Stimulated activated CD8-positive, alpha-beta memory T cell treated with anti-CD3 and anti-CD28 coated beads, Interleukin-4, amount 100 ng/mL, for 48 hours (primary cell): ENCODE measurements around the gene TBC1D16.

ENCODE experiments used
- DNase-seq: peaks from one replicate; pipeline ENCODE4 v3.0.0-alpha.2; 2020

TBC1D16 gene

DNA sequence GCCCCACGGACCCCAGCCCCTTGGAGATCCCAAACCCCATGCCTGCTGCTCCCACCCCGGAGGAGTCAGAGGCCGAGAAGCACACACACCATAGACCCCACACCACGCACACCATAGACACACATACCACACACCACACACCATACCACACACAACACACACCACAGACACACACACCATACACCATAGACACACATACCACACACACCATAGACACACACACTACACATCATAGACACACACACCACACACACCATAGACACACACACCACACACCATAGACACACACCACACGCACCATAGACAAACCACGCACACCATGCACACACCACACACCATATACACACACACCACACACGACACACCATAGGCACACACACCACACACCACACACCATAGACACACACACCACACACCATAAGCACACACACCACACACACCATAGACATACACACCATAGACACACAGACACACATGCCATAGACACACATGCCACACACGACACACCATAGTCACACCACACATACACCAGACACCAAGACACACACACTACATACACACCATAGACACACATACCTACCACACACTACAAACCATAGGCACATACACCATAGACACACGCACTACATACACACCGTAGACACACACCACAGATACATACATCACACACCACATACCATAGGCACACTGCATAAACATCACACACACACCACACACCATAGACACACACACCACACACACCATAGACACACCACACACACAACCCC, 11.3 kb downstream of the TBC1D16 start:
- no peak for DNase-seq

DNA sequence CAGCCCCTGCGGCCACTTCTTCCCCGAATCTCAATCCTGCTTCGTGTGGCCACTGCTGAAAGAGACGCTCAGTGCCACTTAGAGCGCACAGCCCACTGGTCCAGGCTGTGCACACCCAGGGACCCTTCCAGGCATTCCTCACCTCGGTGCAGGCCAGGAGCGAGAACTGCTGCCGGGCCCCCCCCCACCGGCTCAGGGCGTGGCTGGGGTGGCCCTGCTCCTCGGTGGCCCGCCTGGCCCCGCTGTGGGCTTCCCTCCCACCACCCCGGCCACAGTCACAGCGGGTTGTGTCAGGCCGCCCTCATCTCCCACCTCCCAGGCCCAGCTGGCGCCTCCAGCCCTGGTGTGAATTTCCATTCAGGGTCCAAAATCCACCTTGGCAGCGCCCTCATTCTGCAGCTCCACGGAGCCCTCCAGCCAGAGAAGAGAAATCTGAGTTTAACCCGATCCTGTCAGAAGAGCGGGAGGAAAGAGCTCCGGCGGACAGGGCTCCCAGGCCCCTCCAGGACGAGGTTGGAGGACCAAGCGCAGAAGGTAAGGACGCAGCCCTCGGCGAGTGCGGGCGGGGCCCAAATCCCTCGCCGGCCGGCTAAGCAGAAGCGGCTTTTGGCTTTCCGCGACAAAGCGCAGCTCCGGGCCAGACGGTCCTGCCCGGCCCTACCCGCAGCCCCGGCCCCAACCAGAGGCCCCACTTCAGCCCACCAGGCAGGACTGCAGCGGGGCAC, 12.0 kb downstream of the TBC1D16 start:
- no peak for DNase-seq

DNA sequence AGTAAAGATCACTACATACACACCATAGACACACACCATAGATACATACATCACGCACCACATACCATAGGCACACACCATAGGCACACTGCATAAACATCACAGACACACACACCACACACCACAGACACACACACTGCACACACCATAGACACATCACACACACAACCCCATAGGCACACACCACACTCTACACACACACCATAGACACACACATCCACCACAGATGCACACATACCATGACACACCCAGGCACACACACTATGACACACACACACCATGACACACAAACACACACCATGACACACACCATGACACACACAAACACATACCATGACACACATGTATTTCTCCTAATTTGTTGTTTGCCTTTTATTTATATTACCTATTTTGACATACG, 14.1 kb downstream of the TBC1D16 start:
- DNase-seq, result no peak

DNA sequence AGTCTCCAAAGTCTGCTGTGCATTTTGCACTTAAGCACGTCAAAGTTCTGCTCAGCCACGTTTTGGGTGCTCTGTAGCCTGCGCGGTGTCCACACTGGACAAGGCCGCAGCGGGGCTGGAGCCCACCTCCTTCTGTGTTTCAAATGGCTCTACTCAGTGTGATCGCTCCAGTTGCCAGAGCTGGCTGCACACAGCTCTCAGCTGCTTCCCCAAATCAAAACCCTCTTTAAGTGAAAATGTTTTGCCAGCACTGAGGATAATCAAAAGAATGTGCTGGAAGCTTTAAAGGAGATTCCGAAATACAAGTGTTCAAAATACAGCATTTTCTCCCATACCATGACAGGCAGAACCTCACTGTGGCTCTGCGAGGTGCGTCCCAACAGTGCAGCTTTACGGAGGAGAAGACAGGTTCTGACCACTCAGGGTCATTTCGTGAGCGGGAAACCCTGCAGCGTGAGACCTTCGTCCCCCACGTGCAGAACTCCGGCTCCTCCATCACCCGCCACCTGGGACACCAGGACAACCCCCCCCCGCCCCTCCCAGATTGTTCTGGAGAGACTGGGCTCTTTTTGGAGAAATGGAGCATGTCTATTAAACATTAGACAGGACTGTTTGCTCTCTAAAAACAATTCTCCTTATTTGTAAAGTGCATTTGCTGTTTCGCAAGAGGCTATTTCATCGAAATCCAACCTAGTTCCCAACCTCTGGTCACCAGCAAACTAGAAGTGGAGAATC, 16.6 kb downstream of the TBC1D16 start:
- no peak for DNase-seq

DNA sequence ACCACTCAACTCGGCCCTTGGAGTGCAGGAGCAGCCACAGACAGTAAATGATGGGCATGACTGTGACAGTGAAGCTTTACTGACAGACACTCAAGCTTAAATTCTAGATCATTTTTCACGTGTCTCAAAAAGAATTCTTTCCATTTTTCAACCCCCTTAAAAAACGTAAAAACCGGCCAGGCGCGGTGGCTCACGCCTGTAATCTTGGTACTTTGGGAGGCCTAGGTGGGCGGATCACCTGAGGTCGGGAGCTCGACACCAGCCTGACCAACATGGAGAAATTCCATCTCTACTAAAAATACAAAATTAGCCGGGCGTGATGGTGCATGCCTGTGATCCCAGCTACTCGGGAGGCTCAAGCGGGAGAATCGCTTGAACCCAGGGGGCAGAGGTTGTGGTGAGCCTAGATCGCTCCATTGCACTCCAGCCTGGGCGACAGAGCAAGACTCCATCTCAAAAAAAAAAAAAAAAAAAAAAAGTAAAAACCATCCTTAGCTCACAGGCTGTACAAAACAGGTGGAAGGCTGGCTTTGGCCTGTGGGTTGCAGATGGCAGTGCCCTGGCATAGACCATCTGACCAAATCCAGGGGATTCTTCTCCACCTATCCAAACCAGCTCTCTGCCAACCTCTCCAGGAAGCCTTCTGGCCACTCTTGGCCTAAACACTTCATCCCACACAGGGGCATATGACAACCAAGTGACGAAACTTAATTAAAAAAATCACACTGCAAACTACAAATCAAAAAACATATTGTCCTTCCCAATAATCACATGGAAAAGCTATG, 18.3 kb downstream of the TBC1D16 start:
- no peak for DNase-seq

DNA sequence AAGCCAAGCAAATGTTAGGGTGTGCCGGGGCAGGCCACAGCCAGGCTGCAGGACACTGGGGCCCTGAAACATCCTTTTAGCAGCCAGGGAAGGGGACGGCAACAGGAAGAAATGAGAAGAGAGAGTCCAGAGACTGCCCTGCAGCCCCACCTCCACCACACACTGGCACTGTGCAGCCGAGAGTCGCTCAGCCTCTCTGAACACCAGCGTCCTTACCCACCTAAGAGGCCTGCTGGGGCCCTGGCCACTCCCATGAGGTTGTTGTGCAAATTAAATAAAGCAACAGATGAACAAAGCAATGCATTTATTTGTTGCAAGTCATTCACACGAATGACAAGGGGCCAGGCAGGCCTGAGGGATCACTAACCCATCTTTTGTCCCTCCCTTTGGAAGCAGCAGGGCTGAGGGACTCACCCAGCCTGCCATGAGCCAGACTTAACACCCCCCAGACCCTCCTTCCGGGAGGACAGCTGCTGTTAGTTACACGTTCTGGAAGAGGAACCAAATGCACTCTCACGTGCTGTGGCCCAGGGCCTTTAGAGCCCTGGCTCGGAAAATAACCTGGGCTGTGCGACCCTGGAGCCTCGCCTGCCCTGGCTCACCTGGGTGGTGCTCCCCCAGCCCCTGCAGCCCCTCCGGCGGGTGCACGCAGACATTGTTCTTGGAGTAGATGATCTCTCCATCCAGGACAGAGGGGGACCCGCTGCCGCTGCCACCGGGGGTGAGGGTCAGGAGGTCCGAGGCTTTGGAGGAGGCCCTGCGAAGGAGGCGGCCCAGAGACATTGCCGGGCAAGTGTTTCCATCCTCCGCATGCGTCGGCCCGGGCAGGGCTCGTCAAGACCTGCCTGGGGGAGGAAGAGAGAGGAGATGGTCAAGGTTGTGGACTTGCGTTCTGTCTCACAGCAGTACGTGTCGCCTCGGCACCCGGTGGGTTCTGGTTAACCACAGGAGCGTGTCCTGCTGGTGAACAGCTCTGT, 22.6 kb downstream of the TBC1D16 start:
- no peak for DNase-seq

DNA sequence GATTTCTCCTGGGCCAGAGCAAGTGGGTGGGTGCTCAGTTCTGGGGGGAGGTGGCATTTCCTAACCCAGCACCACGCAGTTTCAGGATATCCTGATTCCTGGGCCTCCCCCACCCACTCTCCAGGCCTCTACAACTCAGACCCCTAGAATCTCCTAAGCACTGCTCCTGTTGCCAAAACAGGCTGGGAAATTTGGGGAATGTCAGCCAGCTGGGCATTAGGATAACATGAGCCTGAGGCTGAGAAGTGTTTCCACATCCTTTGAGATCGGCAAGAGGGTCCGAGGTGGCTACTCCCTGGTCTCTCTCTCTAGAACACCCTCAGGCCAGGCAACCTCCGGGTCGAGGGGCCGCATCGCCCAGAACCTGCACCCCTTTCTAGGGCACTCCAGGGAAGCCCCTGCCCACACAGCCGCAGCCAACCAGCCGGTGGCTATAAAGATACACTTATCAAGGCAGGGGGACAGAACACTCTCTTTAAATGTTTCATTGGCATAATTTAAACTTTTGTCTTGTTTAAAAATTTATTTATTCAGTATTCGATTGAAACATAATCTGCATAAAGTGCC, 23.6 kb downstream of the TBC1D16 start:
- no peak for DNase-seq

DNA sequence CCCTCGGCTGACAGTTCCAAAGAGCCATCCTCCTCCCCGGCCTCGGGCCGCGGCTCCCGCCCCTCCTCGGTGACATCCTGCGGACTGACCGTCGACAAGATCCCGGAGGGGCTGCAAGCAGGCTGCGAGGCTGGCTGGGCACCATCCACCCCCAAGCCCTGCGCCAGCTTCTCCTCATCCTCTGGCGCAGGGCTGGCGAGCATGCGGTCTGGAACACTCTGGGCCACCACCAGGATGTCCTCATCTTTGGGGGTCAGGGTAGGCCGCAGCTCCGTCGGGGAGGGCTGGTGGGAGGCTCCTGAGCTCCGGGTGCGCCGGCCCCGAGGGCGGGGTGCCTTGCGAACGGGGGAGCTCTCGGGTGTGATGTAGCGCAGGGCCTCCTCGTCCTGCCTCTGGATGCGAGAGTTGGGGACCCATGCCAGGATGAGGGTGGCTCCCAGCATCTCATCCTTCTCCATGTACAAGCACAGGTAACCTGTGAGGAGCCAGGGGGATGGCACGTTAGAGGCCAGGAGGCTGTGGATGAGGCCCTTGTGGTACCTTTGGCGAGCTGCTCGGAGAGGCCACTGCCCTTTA, 25.3 kb downstream of the TBC1D16 start:
- no peak for DNase-seq

DNA sequence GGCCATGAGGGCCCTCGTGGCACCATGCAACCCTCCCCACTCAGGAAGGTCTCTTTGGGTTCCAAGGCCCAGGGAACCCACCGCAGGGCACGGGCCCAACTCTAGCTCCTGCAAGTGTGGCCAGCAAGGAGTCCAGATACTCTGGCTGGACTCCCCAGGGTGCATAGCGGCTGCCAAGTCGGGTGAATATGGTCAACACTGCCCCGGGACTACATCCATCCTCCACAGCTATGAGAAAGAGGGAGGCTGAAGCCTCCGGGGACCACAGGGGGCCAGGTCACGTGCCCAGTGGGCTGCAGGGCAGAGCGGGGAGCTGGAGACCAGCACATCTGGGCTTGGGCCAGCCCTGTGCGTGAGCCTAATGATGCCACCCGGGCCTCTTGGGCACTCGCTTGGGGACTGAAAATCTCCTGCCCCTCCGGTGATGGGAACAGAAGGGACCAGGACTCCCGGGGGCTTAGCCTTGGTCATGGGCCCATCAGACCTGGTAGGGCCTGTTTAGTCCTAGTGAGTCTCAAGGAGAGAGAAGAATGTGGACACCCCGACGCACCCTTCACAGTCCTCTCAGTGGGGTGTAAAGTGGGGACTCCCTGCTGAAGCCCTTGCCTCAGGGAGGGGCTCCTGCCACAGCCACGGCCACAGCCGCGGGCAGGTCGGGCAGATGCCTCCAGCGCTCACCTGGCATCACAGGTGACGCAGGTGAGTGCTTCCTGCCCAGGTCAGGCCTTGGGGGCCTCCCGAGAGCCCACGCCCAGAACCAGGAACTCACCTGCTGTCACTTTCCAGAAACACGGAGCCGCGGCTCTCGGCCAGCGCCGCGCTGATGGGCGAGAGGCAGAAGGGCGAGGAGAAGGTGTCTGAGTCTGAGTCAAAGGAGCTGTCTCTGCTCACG, 26.0 kb downstream of the TBC1D16 start:
- DNase-seq, result no peak

DNA sequence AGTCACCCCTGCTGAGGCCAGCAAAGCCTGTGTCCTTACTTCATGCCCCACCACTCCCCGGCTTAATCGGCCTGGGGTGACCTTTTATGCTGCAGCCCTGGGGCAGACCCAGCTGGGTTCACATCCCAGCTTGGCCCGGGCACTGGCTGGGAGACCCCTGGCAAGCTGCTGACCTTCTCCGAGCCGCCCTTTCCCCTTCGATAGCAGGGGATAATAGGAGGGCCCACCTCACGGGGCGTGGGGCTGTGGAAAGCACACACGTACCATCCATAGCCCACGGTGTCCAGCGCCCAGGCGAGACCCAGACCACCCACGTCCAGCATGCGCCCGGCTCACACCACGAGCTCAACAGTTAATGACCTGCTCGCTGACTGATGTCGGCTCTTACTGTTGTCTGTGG, 26.8 kb downstream of the TBC1D16 start:
- no peak for DNase-seq

DNA sequence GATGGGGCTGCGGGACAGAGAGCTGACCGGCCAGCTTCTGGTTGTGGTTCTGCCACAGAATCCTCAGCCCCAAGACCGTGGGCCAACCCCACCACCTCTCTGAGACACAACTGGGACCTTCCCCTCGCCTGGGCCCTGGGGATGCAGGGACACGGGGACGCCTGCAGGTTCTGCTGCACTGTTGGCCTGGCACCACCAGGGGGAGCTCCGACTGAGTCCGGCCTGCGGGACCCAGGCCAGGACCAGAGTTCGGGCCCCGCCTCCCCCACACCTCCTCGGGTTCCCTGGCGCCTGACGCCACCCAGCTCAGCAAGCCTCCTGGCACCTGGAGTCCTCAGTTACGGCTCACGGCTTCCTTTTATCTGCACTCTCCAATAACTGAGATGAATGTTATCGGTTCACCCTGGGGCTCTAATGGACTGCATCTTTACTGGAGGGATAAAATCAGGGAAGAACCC, 27.3 kb downstream of the TBC1D16 start:
- DNase-seq, result peak; percentile 91

DNA sequence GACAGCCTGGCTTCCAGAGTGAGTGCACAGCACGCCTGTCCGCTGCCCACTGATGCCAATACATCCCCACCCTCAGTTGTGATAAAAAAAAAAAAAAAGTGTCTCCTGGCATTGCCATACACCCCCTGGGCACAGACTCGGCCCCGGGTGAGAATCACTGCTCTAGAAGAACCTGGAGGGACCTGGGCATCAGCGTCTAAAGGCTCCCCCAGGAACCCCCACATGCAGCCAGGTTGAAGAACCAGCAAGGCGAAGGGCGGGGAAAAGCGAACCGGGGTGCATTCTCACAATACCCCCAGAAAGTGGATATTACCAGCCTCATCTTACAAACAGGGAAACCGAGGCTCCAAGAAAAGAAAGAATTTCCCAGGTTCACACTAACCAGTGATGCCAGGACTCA, 27.7 kb downstream of the TBC1D16 start:
- DNase-seq, result no peak

DNA sequence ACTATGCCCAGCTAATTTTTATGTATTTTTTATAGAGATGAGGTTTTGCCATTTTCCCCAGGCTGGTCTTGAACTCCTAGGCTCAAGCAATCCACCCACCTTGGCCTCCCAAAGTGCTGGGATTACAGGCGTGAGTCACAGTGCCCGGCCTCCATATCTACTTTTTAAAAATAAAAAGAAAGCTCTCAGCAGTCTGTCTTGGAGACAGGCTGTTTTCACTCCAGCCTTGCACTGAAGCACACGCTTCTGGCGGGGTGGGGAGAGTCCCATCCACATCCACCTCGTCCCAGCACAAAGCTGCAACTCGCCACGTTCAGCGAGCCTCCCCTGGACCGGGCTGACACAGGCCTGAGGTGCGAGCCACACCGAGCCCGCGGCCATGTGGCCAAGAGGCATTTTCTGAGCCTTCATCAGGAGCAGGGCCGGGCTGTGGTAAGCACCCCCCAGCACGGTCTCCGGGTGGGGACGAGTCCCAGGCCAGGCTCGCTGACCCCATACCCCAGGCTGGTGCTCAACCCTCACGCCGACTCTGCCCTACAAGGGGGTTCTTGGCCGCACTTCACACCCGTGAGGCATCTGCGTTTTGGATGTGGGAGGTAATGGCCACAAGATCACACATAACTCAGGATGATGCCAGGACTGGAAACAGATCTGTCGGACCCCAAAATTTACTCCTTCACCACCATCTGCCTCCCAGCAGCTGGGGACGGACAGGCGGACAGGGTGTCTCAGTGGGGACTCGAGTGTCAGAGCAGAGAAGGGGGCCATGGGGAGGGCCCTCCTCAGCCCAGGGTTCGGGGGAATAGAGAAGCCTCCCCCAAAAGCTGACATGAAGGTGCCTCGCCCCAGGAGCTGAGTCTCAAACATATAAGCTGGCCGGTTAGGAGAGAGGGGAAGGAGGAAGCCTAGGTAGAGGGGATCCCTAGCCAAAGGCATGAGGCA, 28.6 kb downstream of the TBC1D16 start:
- DNase-seq, result no peak

DNA sequence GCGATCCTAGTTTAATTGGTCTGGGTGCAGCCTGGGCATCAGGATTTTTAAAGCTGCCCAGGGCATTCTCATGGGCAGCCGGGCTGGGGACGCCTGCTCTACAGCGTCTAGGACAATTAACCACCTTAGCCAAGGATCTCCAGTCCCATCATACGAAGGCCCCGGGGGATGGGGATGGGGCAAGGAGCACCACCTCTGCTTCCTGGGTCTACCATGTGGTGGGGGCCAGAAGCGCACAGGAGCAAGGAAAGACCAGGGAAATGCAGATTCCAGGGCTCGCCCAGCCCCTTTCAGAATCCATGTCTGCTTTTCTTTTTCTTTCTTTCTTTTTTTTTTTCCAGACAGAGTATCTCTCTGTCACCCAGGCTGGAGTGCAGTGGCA, 29.3 kb downstream of the TBC1D16 start:
- DNase-seq, result no peak

DNA sequence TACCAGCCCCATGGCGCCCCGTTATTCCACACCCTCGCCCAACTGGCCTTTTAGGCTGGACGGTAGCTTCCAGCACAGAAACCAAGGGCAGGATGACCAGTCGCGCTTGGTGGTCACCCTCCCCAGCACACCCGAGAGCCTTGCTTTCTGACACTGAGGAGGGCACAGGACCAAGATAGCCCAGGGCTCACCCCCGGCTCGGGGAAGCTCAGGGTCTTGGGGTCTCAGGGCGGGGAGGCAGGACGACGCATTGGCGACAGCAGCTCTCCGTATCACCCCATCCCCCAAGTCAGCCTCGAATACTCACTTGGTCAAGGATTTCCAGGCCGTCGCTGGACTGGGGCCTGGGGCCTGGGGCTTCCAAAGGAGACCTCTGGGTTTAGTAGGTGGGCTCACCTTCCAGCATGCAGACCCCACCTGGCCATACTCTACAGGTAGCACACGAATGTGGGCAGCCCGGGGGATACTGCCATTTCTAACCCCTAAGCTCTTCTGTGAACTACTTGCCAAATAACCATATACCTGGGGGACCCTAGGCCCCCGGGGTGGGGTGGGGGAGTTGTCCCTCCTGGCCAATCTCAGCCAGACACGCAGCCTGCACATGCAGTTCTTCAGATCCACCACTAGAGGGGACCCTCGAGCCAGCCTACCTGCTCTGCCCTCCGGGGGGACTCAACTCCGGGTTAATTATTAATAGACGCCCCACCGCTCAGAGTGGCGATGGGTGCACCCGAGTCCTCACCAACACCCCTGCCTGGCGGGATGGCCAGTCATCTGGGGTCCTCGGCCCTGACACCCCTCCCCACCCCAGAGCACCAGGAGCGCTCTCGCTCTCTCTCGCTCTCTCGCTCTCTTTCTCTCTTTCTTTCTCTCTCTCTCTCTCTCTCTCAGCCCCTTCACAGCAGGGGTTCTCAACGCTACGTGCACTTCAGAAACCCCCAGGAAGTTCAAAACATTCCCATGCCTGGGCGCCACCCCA, 30.0 kb downstream of the TBC1D16 start:
- peak; percentile 71 for DNase-seq

DNA sequence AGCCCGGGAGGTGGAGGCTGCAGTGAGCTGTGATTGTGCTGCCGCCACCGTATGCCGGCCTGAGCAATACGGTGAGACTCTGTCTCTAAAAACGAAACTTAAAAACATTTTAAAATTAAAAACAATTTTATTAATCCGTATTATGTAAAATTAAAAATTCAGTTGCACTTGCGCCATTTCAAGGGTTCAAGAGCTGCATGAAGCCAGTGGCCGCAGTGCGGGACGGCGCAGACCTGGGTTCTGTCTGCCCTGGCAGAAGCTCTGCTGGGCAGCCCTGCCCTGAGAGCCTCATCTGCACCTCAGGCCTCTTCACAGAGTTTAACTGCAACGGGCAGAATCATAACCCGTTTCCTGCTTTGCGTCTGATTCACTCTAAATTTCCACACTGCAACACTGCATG, 31.7 kb downstream of the TBC1D16 start:
- DNase-seq, result no peak

DNA sequence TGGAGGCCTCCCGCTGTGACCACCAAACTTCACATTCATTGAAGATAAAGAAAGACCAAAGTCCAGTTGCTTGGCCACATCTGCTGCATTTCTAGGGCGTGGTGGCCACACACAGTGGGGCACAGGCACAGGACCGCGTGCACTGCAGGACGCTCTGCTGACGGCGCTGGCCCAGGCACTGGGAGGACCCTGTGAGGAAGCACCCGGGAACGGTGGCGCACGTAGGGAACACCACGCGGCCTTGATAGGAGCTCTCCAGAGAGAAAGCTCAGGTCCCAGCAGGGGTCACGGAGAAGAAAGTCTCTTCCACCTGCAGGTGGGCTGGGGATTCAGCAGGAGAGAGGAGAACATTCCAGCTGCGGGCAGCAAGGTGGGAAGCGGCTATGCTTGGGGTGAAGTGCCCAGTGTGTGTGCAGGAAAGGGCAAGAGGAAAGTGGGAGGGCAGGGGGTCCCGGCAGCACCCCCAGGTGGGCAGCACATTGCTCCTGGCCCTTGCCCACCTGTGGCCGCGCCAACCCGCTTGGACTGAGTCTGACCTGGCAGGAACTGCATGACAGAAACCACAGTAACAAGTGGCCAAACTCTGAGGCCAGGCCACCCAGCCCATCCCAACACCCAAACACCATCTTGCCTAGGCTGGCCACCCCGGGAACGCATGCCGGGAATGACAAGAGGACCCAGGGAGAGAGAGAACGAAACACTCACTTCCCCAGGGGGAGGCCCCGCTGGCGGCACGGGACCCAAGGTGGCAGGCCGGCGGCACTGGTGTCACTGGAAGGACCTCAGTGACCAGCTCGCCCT, 32.8 kb downstream of the TBC1D16 start:
- DNase-seq, result no peak
